Dendritic cell treated with granulocyte-macrophage colony-stimulating factor and Interleukin-4, amounts not matched to agents 40 ng/mL and 50 ng/mL, for 4 days (primary cell): ENCODE measurements around the gene UNC5A.

Experiments
- H3K27ac Mint-ChIP-seq: one replicate; pipeline ENCODE4 v1.8.0; 2022; ENCODE audit warnings: mild to moderate bottlenecking, mixed read lengths
- H3K27me3 Mint-ChIP-seq: one replicate; pipeline ENCODE4 v1.8.0; 2022; ENCODE audit warnings: mild to moderate bottlenecking, mixed read lengths
- H3K36me3 Mint-ChIP-seq: one replicate; pipeline ENCODE4 v1.8.0; 2022; ENCODE audit warnings: low read depth, mixed read lengths
- H3K4me1 Mint-ChIP-seq: one replicate; pipeline ENCODE4 v1.8.0; 2022; ENCODE audit warnings: low read depth, mixed read lengths
- H3K4me3 Mint-ChIP-seq: one replicate; pipeline ENCODE4 v1.8.0; 2022; ENCODE audit warnings: mild to moderate bottlenecking, moderate library complexity, mixed read lengths
- H3K9me3 Mint-ChIP-seq: one replicate; pipeline ENCODE4 v1.8.0; 2022; ENCODE audit warnings: mixed read lengths
- intact Hi-C: fragments of 100-400 bp; cut with micrococcal nuclease; formaldehyde crosslinking; loops from one replicate; pipeline ENCODE4 v1.15.0; 2022

UNC5A gene

DNA sequence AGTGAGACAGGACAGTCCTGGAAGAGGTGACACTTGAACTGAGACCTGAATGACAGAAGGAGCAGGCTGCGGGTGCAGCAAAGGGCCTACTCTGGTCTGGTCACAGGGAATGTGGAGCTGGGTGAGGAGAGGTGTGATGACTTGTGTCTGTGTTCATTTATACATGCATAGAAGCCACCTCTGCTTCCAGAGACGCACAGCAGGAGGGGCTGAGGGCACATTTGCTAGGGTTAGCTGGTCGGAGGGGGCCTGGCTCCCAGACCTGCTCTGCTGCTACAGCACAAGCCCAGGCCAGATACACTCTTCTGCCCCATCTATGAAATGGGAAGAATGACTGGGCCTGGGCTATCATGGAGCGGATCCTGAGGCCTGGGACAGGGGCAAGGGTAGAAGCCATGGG lies 15.6 kb downstream of the UNC5A start:
- intact Hi-C loops = no loop called here
- peaks cover 27% of the 10 kb centered on the region for H3K27me3 Mint-ChIP-seq
- H3K9me3 Mint-ChIP-seq = peaks cover 7% of the 10 kb centered on the region
- no peaks in the 10 kb centered on the region for H3K36me3 Mint-ChIP-seq
- no peaks in the 10 kb centered on the region for H3K4me1 Mint-ChIP-seq
- H3K4me3 Mint-ChIP-seq = no peak overlapping the region
- H3K27ac Mint-ChIP-seq = no peak overlapping the region

DNA sequence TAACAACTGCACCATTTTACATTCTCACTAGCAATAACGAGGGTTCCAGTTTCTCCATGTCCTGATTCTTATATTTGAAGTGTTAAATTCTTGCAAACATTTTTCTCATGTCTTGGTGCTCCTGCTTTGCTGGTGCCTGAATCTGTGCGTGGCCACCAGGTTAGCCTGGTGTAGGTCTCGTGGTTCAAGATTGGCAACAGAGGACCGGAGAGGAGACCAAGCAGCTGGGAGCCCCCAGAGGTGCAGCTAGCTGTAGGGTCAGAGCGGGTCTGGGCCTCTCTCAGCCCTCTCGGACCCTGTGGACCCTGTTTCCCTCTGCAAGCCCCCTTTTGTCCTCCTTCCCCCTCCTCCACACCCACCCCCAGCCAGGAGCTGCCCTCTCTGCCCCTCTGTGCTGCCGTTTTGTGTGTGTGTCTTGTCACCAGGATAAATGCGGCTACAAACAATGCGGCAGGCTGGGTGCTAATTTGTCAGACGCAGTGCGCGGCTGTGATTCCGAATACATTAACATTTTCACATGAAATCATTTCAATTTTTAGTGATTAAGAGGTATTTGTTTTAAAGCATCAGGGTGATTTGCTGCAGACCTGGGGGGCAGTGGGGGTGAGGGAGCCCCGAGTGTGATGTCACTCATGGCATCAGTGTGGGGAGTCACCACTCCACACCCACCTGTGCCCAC lies 17.5 kb downstream of the UNC5A start:
- H3K27ac Mint-ChIP-seq = no peak overlapping the region
- H3K4me1 Mint-ChIP-seq = no peaks in the 10 kb centered on the region
- no peaks in the 10 kb centered on the region for H3K36me3 Mint-ChIP-seq
- H3K4me3 Mint-ChIP-seq = no peak overlapping the region
- intact Hi-C loops = no loop called here
- H3K27me3 Mint-ChIP-seq = peaks cover 21% of the 10 kb centered on the region
- peaks cover 7% of the 10 kb centered on the region for H3K9me3 Mint-ChIP-seq

DNA sequence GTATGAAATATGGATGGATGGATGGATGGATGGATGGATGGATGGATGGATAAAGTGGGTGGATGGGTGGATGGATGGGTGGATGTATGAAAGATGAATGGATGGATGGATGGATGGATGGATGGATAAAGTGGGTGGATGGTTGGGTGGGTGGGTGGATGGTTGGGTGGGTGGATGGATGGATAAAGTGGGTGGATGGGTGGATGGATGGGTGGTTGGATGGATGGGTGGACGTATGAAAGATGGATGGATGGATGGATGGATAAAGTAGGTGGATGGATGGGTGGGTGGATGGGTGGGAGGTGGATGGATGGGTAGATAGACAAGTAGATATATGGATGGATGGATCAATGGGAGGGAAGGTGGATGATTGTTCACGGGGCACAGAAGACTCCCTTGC lies 19.0 kb downstream of the UNC5A start:
- Mint-ChIP-seq H3K4me3 (no peak overlapping the region), H3K4me1 (no peaks in the 10 kb centered on the region), H3K36me3 (no peaks in the 10 kb centered on the region), H3K27ac (no peak overlapping the region), H3K27me3 (peaks cover 15% of the 10 kb centered on the region), H3K9me3 (peaks cover 7% of the 10 kb centered on the region)
- intact Hi-C loops = no loop called here

DNA sequence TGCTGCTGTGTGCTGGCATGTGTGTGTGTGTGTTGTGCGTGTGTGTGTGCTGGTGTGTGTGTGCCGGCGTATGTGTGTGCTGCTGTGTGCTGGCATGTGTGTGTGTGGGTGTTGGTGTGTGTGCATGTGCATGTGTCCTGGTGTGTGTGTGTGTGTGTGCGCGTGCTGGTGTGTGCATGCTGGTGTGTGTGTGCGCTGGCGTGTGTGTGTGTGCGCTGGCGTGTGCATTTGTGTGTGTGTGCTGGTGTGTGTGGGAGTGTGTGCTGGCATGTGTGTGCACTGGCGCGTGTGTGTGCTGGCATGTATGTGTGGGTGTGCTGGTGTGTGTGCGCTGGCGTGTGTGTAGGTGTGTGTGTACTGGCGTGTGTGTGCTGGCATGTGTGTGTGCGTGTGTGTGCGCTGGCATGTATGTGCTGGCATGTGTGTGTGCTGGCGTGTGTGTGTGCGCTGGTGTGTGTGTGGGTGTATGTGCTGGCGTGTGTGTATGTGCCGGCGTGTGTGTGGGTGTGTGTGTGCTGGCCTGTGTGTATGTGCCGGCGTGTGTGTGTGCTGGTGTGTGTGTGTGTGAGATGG lies 20.1 kb downstream of the UNC5A start:
- Mint-ChIP-seq H3K27me3 (peaks cover 14% of the 10 kb centered on the region), H3K4me1 (no peaks in the 10 kb centered on the region), H3K9me3 (peaks cover 7% of the 10 kb centered on the region), H3K27ac (no peak overlapping the region), H3K4me3 (no peak overlapping the region), H3K36me3 (no peaks in the 10 kb centered on the region)
- intact Hi-C loops = no loop called here

DNA sequence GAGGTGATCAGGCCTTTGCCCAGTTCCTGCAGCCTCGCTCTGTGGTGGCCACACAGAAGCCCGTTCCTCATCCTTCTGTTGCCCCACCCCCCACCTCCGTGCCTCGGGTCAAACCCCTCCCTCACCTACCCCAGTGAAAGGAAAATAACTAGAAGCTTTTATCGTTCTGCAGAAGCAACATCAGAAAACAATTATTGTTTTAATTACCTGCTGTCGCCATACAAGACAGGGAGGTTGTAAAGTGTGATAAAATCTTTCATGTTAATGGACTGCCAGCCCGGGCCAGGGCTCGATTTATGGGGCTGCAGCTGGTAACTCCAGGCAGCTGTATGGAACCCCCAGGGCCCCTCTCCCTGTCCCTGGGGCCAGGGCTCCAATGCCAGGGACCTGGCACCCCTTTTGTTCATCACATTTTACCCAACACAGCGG lies 20.6 kb downstream of the UNC5A start:
- Mint-ChIP-seq H3K27ac (no peak overlapping the region), H3K4me1 (no peaks in the 10 kb centered on the region), H3K36me3 (no peaks in the 10 kb centered on the region), H3K9me3 (peaks cover 7% of the 10 kb centered on the region), H3K4me3 (no peak overlapping the region), H3K27me3 (peaks cover 13% of the 10 kb centered on the region)
- intact Hi-C loops = no loop called here

DNA sequence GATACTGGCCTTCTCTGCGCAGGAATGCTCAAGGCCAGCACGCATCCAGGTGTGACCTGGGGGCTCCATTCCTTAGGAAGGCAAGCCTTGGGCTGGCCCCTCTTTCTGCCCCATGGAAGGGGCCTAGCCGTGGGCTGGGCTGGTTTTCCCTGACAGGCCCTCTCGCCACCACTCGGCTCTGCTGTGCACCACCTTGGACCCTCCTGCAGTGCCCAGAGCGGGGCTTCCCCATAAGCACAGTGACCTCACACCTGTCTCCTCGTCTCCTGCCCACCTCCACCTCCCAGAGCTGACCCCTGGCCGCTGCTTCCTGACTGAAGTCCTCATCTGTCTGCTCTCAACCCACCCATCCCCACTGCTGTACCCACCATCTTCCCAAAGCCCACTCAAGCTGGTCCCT lies 21.1 kb downstream of the UNC5A start:
- intact Hi-C loops = no loop called here
- H3K4me1 Mint-ChIP-seq = no peaks in the 10 kb centered on the region
- peaks cover 7% of the 10 kb centered on the region for H3K9me3 Mint-ChIP-seq
- H3K4me3 Mint-ChIP-seq = no peak overlapping the region
- H3K27me3 Mint-ChIP-seq = peaks cover 17% of the 10 kb centered on the region
- H3K36me3 Mint-ChIP-seq = no peaks in the 10 kb centered on the region
- no peak overlapping the region for H3K27ac Mint-ChIP-seq

DNA sequence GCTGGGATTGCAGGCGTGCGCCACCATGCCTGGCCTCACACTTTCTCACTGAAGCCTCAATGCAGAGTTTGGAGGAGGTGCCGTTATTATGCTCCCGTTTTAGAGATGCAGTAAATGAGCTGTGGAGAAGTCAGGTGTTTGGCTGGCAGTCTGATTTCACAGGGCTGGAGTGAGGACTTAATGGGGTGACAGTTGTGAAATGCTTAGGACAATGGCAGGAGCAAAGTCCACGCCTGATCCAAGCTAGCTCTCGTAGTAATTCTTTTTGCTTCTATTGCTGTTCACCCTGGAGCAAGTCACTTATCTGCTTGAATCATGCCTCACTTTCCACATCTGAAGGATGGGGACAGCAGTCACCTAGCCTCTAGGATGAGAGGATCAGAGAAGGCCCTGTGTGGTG lies 21.8 kb downstream of the UNC5A start:
- H3K27ac Mint-ChIP-seq = no peak overlapping the region
- H3K36me3 Mint-ChIP-seq = no peaks in the 10 kb centered on the region
- H3K4me3 Mint-ChIP-seq = no peak overlapping the region
- H3K4me1 Mint-ChIP-seq = no peaks in the 10 kb centered on the region
- intact Hi-C loops = no loop called here
- H3K9me3 Mint-ChIP-seq = peaks cover 7% of the 10 kb centered on the region
- peaks cover 20% of the 10 kb centered on the region for H3K27me3 Mint-ChIP-seq

DNA sequence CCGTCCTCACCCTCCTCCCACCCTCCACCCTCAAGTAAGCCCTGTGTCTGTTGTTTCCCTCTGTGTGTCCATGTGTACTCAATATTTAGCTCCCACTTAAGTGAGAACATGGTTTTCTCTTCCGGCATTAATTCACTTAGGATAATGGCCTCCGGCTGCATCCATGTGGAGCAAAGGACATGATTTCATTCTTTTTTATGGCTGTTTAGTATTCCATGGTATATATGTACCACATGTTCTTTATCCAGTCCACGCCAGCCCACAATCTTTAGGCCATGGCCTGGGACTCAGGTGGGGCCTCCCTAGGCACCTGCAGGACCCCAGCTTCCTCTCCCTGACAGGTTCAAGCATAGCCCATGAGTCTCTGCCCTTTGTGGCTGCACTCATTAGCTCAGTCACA lies 22.9 kb downstream of the UNC5A start:
- intact Hi-C loops = no loop called here
- H3K9me3 Mint-ChIP-seq = peaks cover 7% of the 10 kb centered on the region
- no peaks in the 10 kb centered on the region for H3K4me1 Mint-ChIP-seq
- no peaks in the 10 kb centered on the region for H3K36me3 Mint-ChIP-seq
- H3K27me3 Mint-ChIP-seq = peaks cover 22% of the 10 kb centered on the region
- H3K4me3 Mint-ChIP-seq = no peak overlapping the region
- H3K27ac Mint-ChIP-seq = no peak overlapping the region

DNA sequence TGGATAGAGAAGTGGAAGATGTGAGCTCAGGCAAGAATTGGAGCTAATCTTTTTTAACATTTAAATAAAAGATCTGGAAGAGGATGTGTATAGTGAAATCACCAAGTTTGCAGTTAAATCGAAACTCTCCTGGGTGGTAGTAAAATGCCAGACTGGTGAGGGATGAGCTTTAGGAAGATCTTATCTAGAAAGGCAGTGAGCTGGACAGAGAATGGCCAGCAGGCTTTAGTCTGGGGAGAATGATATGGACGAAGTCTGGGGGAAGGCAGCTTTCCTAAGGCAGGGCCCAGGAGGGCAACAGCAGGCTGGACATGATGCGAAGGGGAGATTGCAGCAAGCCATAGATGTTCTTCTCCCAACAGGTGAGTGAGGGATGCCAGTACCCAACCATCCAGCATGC lies 25.6 kb downstream of the UNC5A start:
- H3K36me3 Mint-ChIP-seq = no peaks in the 10 kb centered on the region
- no peak overlapping the region for H3K27ac Mint-ChIP-seq
- peaks cover 42% of the 10 kb centered on the region for H3K27me3 Mint-ChIP-seq
- H3K4me3 Mint-ChIP-seq = no peak overlapping the region
- no peaks in the 10 kb centered on the region for H3K9me3 Mint-ChIP-seq
- H3K4me1 Mint-ChIP-seq = no peaks in the 10 kb centered on the region
- intact Hi-C loops = no loop called here

DNA sequence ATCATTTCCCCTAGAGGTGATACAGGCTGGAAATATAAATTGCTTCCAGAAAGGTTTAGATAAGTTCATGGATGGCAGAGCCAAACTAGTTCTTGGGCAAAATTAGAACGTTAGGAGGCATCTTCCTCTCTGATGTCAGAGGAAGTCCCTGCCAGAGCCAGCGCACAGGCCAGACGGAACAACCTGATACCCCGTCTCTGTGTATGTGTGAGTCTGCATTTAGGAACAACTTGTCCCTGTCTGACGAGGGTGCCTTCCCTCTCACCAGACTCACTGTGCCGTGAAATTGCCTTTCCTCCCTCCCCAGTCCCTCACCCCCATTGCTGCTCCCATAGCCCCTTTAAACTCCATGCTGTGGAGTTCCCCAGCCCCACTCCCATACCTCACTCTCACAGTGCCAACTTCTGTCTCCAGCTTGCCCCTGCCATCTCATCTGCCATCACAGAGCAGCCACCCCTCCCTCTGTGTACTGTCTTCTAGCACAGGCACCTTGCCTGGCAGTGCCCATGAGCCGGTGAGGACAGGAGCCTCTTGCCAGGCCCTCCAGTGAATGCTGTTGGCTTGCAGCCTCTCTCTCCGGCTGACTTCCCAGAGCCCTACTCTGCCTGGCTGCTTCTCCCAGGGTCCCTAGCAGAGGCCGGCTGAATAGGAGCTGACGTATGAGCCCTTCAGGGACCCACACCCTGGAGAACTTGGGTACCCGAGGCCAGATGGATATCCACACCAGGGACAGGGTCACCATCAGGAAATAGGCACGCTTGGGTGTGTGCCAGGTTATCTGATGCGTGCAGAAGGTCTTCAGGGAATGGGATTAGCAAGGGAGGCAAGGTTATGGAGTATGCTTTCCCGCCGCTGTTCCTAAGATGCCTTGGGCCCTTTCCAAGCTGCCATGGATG lies 26.7 kb downstream of the UNC5A start:
- H3K4me1 Mint-ChIP-seq = no peaks in the 10 kb centered on the region
- no peaks in the 10 kb centered on the region for H3K36me3 Mint-ChIP-seq
- intact Hi-C loops = no loop called here
- H3K27me3 Mint-ChIP-seq = peaks cover 46% of the 10 kb centered on the region
- no peak overlapping the region for H3K27ac Mint-ChIP-seq
- no peaks in the 10 kb centered on the region for H3K9me3 Mint-ChIP-seq
- no peak overlapping the region for H3K4me3 Mint-ChIP-seq

DNA sequence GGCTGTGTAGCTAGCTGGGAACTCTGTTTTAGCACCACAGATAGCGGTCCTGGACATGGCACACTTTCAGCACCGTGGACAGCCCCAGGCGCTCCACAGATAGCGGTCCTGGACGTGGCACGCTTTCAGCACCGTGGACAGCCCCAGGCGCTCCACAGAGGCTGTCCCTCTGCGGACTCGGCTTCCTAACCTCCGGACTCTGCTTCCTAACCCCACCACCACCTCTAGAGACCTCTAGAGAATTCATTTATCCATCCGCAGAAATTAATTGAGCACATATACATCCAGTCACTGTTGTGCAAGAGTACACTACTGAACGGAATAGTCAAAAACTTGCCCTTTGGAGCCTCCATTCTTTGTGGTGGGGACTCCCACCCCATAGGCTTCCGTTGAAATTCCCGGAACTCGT lies 27.4 kb downstream of the UNC5A start:
- Mint-ChIP-seq H3K9me3 (no peaks in the 10 kb centered on the region), H3K4me3 (no peak overlapping the region), H3K36me3 (no peaks in the 10 kb centered on the region), H3K4me1 (no peaks in the 10 kb centered on the region), H3K27me3 (peaks cover 43% of the 10 kb centered on the region), H3K27ac (no peak overlapping the region)
- intact Hi-C loops = no loop called here

DNA sequence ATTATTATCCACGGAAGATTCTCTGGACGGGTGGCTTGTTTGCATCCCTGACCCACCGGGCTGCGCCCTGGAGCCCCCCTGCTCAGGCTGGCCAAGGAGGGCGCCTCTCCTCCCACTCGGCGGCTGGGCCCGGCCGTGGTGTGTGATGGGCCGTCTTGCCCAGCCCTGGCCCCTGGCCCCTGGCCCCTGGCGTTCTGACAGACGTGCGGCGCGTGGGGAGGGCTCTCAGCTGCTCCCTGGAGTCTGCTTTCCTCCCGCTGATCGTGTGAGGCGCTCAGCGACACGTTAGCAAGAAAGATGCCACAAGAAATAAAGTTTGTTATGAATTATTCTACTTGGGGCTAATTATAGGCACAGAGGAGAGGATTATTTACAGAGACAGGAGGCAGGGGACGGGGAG lies 33.3 kb downstream of the UNC5A start:
- Mint-ChIP-seq H3K4me1 (no peaks in the 10 kb centered on the region), H3K27me3 (peaks cover 57% of the 10 kb centered on the region), H3K4me3 (no peak overlapping the region), H3K9me3 (no peaks in the 10 kb centered on the region), H3K27ac (no peak overlapping the region), H3K36me3 (no peaks in the 10 kb centered on the region)
- intact Hi-C loops = no loop called here

DNA sequence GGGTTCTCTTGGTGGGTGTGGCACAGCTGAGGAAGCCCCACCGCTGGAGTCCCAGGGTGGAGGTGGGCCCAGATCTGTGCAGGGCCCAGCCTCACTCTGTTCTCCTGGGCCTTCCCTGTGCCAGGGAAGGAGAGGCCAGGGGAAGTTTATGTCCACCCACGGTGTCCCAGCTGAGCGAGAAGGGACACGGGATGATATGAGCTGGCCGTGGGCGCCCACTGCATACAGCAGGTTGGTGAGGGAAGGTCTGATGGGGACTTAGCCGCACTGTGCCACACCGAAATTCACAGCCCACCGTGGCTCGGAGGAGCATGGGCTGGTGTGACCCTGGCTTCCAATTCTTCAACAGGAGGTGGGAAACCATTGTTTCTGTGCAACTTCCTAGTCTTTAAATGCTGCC lies 33.9 kb downstream of the UNC5A start:
- Mint-ChIP-seq H3K27ac (no peak overlapping the region), H3K27me3 (peaks cover 52% of the 10 kb centered on the region), H3K4me1 (no peaks in the 10 kb centered on the region), H3K36me3 (no peaks in the 10 kb centered on the region), H3K9me3 (no peaks in the 10 kb centered on the region), H3K4me3 (no peak overlapping the region)
- intact Hi-C loops = no loop called here

DNA sequence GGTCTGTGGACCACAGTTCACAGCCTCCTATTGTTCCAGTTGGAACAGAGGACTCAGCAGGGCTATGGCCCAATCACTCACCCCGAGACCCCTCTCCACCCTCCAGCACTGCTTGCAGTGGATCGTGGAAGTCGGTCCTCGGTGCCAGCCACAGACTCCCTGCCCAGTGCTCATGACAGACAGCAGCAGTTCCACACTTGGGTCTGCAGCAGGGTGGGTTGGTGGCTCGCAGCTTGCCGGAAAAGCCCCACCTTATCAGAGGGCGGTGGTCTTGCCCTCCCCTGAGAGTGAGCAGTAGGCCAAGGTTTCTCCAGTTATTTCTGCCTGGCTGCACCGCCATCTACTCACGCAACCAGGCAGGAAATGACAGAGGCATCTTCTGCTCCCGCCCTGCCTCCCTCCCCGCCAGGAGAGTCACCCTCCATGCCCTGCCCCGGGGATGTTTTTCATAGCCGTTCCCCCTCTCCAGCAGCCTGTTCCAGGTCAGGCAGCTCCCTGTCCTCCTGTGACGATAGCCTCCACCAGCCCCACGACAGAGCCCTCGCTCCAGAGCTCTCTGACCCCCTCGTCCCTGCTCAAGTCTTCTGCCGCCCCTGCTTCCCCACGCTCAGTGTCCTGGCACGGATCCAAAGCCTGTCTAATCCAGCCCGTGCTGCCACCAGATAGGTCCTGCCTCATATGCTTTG lies 34.5 kb downstream of the UNC5A start:
- no peaks in the 10 kb centered on the region for H3K4me1 Mint-ChIP-seq
- no peak overlapping the region for H3K27ac Mint-ChIP-seq
- no peaks in the 10 kb centered on the region for H3K9me3 Mint-ChIP-seq
- H3K36me3 Mint-ChIP-seq = no peaks in the 10 kb centered on the region
- intact Hi-C loops = no loop called here
- H3K4me3 Mint-ChIP-seq = no peak overlapping the region
- peaks cover 52% of the 10 kb centered on the region for H3K27me3 Mint-ChIP-seq
